ENCODE measurements around the gene EDIL3. TPM values are rescaled to one million over a fixed set of nuclear protein-coding genes. Genes with fewer than 3 reads are reported as not detected.
"Not testable (repeated sequence)": the region's sequence is repeated elsewhere in the genome, so short reads cannot be mapped to it uniquely, and the experiment has no call there.

The EDIL3 gene
- total RNA-seq, 1 experiment from 2014 or later = 191 TPM

DNA sequence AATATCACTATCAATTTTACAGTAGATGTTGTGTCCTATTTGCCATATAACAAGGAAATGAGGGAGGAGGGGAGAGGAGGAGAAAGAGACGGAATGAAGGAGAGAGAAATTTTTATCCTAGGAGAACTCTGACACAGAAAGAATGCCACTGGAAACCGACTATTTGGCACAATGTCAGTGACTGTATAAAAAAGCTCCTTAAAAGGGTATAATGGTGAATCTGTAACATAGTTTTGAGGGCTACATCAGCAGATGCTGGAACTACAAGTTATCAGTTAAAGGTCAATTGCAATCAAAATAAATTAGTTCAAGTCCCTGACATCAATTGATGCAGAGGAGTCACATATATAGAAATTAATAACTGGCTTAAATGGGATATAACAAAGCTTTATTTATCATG is 5.7 kb downstream of the EDIL3 start:
- DNase-seq (ENCODE audit: low read depth) = peak; percentile 57

GRCh38 chr5:84378420-84378819 is 6.3 kb downstream of the EDIL3 start:
- DNase-seq (ENCODE audit: low read depth) = peak; percentile 49

- no peak for DNase-seq (ENCODE audit: low read depth)
Observed at GRCh38 chr5:84376346-84376745, 8.3 kb downstream of the EDIL3 start.

- peak; percentile 60 for DNase-seq (ENCODE audit: low read depth)
Observed at GRCh38 chr5:84374568-84374967, 10.1 kb downstream of the EDIL3 start.

- DNase-seq (ENCODE audit: low read depth) = no peak
Observed at GRCh38 chr5:84373506-84373905, 11.2 kb downstream of the EDIL3 start.

DNA sequence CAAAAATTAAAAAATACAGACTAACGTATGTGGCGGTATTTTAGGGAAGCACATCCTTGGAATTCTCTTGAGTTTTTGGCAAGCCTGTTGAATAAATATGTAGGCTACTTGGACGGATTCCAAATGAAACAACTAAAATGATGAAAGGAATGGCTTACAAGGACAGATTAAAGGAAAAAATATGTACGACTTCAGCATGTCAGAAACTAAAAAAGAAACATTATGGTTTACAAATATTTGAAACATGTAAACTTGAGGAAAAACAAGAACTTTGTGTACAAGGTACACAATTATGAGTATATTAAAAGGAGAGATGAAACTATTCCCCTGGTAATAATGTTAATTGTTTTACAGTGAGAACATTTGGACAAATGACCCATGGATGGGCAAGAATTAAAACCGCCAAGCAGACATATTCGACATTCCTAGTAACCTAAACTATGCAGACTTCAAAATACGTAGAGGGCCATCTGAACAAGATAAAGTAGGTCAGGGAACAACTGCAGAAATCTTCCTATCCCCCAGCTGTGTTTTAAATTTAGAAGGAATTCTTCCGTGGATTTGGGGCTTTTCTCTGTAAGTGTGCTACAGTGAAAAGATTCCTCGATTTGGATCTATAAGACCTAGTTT is 12.5 kb downstream of the EDIL3 start:
- peak; percentile 42 for DNase-seq (ENCODE audit: low read depth)

DNA sequence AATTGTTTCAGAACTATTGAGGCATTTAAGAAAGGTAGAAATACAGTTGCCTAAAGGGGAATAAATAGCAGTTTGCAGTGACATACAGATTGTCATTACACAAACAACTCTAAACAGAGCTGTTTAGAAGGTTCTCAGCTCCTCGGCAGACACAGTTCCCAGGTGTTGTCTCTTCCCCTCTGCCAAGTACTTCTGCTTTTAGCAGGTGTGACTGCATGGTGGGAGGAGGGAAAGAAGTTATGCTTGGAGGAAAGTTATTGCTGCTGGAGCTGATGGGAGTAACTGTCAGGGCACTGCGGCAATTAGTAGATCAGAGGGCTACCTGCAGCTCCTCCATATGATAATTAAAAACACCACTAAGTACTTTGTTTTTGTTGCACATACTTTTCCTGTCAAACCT is 14.5 kb downstream of the EDIL3 start:
- no peak for DNase-seq (ENCODE audit: low read depth)

DNA sequence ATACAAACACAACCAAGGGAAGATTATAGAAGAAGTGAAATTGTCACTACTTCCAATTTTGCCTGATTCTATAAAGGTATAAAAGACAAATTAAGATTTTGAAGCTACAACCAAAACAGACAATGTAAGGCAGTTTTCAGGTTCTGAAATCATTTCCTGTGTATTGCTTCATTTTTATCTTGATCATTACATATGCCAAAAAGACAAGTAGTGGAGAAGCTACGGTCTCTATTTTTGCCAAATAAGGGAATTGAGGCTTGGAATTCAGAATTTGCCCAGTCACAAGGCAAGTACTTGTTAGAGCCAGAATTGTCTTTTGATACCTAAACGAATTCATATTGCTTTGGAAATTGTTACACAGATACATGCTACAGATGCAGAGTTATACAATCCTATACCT is 20.6 kb downstream of the EDIL3 start:
- DNase-seq (ENCODE audit: low read depth) = no peak

DNA sequence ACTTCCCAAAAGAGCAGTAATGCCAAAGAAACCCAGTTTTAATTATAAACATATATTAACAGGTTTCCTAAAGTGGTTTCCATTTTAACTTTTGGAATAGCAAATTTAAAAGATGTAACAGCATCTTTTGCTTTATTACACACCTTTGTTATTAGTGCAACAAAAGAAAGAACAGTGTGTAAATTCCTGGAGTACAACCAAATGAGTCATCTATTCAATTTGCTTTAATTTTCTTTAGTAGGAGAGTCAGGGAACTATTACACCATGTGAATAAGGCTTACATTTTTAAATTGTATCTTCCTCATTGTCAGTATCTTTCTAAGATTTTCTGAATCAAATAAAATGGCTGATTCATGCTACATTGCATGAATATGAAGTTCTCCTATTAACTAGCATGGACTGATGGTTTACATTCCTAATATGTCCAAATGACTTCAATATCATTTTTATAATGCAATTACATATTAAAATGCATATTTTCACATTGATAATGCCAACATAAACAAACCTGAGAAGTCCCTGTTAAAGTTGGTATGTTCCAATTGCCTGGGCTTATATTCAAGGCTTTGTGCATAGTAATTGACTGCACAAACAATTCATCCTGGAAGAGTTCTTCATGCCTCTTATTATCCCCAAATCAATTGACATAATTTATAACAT is 22.5 kb downstream of the EDIL3 start:
- DNase-seq (ENCODE audit: low read depth) = no peak

- no peak for DNase-seq (ENCODE audit: low read depth)
Observed at GRCh38 chr5:84361572-84361971, 23.1 kb downstream of the EDIL3 start.

GRCh38 chr5:84360056-84360455 is 24.6 kb downstream of the EDIL3 start:
- DNase-seq (ENCODE audit: low read depth) = no peak

- DNase-seq (ENCODE audit: low read depth) = no peak
Observed at GRCh38 chr5:84354101-84354500, 30.6 kb downstream of the EDIL3 start.

GRCh38 chr5:84344788-84345187 is 39.9 kb downstream of the EDIL3 start:
- DNase-seq (ENCODE audit: low read depth) = no peak

DNA sequence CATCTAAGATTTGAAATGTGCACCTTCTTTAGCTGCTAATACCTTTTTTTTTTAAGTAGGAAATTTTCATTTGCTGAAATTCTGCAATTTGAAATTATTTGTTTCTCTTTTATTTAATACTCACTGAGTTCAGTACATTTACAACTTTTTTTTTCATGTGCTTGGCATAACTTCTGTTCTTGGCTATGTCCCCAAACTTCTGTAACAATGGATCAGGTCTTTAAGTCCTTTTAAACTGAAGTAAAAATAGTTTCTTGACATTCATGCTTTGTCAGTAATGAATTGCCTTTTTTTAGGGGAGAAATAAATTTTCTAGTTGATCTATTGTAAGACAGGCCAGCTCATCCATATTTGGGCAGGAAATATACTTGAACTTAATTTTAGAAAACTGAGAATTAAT is 41.5 kb downstream of the EDIL3 start:
- DNase-seq (ENCODE audit: low read depth) = no peak

GRCh38 chr5:84332106-84332505 is 52.6 kb downstream of the EDIL3 start:
- no peak for DNase-seq (ENCODE audit: low read depth)

DNA sequence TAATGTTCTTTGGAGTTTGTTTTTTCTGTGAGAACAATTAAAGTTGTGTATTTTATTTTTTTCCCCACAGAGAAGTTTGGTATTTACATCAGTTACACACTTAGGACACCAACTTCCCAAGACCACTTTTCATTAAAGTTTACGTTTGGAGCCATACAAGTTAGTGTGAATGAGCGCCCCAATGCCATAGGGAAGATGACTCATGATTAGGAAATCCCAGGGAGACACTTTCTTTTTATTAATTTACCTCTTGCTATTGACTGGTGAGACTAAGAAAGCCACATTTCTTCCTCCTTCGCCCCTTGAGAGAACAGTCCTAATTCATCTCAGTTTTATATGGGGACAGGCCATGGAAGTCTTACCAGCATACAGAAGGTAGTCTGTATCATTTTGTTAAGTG is 57.1 kb downstream of the EDIL3 start:
- no peak for DNase-seq (ENCODE audit: low read depth)

GRCh38 chr5:84322646-84323045 is 62.0 kb downstream of the EDIL3 start:
- no peak for DNase-seq (ENCODE audit: low read depth)

GRCh38 chr5:84317826-84318225 is 66.9 kb downstream of the EDIL3 start:
- DNase-seq (ENCODE audit: low read depth) = not testable (repeated sequence)

DNA sequence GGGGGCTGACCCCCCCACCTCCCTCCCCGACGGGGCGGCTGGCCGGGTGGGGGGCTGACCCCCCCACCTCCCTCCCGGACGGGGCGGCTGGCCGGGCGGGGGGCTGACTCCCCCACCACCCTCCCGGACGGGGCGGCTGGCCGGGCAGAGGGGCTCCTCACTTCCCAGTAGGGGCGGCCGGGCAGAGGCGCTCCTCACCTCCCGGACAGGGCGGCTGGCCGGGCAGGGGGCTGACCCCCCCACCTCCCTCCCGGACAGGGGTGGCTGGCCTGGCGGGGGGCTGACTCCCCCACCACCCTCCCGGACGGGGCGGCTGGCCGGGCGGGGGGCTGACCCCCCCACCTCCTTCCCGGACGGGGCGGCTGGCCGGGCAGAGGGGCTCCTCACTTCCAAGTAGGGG is 72.4 kb downstream of the EDIL3 start:
- DNase-seq (ENCODE audit: low read depth) = not testable (repeated sequence)

DNA sequence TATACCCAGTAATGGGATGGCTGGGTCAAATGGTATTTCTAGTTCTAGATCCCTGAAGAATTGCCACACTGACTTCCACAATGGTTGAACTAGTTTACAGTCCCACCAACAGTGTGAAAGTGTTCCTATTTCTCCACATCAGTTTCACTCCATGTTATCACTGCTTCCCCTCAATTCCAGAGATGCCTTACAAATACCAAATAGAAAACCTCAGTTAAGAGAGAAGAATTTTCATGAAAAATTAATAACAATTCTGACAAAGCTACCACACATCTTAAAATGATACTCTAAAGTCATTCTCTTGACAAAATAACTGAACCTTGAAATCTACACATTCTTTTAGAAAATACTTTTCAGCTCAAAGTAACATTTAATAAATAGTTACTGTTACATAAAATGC is 74.8 kb downstream of the EDIL3 start:
- DNase-seq (ENCODE audit: low read depth) = not testable (repeated sequence)

- peak; percentile 29 for DNase-seq (ENCODE audit: low read depth)
Observed at GRCh38 chr5:84306601-84307000, 78.1 kb downstream of the EDIL3 start.

- DNase-seq (ENCODE audit: low read depth) = no peak
Observed at GRCh38 chr5:84304599-84304998, 80.1 kb downstream of the EDIL3 start.

- DNase-seq (ENCODE audit: low read depth) = no peak
Observed at GRCh38 chr5:84303315-84303714, 81.4 kb downstream of the EDIL3 start.

- peak; percentile 22 for DNase-seq (ENCODE audit: low read depth)
Observed at GRCh38 chr5:84301535-84301934, 83.1 kb downstream of the EDIL3 start.

All from Daoy (cell line).